Measurements from ENCODE around the gene KRT4.
"Not testable (repeated sequence)": the region's sequence is repeated elsewhere in the genome, so short reads cannot be mapped to it uniquely, and the experiment has no call there.

The KRT4 gene

DNA sequence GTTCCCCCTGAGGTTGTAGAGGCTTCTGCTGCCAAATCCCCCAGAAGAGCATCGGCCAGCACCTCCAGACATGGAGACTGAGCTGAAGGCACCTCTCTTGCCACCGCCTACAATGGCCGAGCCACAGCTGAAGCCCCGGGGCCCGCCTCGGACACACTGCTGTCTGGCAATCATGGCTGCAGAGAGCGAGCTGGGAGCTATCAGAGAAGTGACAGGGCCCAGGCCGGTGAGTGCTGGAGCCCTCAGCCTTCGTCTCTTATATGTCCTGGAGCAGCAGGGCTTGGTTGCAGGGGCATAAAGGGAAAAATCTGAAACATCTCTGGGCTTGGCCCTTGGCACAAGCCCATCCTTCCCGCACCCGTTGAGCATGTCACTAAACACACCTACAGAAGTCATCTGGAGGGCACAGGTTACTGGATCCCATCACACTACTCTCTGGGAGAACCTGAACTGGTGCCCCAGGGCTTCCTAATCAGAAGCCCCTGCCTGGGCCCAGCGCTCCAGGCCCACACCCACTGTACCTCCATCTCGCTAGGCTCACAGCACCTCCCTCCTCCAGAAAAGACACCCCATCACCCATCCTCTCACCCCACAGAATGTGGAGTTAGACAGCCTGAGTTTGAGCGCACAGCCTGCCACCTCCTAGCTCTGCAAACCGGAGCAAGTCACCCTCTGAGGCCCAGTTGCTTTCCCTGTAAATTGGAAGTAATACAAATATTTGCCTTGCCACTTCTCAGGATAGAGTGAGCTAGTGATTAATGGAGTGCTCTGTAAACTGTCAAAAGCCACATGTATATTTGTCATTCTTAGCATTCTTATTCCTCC, at the start of gene KRT4:
Gene KRT4 (minus strand): TSS at position 232 of the 825 bp plus-strand sequence. CDS start 58 bp downstream, at position 174.
- DNase-seq (ENCODE audit: low read depth) = no peak

DNA sequence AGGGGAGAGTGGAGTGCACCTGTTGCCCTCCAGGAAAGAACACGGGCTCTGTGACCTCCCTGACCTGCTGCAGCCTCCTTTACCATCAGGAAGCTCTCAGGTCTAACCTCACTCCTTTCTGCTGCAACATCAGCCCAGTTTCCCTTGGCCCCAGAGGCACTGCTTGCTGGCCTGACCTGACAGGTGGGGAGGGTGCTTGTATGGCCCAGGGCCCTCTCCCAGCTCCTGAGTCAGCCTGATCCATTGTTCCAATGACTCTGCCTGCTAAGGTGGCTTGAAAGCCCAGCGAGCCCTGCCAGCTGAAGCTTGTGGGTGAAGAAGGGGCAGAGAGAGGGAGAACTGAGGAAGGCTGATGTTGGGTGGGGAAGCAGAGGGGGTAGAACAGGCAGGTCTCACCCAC, 48.1 kb upstream of the KRT4 start:
- DNase-seq (ENCODE audit: low read depth) = no peak

DNA sequence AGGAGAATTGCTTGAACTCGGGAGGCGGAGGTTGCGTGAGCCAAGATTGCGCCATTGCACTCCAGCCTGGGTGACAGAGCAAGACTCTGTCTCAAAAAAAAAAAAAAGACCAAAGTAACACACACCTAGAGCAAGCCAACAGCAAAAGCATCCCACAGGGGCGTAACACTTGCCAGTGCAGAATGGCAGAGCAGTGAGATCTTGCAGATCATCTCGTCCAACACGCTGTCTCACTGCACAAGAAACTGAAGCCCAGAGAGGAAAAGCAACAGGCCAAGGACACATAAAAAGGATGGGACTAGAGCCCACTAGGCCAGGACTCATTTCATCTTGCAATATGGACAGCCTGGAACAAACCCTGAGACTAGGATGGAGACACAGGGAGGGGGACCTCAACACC, 47.6 kb upstream of the KRT4 start:
- DNase-seq (ENCODE audit: low read depth) = no peak

DNA sequence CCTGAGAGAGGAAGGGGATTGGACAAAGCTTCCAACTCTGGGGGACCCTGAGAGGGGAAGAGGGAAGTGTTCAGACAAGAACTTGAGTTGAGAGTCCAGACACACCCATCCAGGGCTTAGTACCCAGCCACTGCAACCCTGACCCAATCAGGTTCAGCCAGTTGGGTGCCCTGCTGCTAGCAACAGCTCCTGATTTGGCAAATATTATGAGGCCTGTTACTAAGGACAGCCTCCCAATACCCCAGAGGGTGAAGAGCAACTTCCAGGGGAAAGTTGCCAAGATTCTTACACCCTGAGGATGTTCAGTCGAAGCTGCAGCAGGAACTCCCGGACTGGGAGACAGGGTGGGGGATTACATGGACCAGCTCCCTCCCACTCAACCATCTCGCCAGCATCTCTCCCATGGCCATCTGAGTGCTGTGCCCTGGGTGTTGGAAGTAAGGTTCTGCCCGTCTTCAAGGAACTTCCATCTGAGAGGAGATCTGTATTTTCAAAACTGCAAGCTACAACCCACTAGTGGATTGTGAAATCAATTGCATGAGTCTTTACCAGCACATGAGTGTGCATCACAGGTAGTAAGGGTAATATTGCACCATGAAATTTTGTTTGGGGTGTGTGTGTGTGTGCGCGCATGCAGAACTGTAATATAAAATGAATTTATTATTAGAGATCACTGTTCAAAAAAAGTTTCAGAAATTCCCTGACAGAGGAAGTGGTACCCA, 46.3 kb upstream of the KRT4 start:
- DNase-seq (ENCODE audit: low read depth) = peak; percentile 45

DNA sequence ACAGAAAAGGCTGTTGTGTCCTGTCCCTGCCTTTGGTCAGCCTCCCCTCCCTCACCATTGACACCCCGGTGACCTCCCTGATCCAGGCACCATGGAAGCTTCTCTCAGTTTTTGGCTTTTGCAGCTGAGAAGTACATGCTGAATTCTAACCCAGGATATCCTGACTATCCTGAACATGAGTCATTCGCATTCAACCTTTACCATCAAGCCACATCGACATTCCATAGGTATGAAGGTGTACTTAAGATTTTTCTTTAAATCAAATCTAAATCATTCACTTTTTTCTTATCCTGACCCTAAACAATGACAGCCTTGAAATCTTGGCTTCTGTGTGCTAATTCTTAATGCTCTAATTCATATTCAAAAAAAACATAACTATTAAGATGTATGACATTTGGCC, 43.6 kb upstream of the KRT4 start:
- no peak for DNase-seq (ENCODE audit: low read depth)

DNA sequence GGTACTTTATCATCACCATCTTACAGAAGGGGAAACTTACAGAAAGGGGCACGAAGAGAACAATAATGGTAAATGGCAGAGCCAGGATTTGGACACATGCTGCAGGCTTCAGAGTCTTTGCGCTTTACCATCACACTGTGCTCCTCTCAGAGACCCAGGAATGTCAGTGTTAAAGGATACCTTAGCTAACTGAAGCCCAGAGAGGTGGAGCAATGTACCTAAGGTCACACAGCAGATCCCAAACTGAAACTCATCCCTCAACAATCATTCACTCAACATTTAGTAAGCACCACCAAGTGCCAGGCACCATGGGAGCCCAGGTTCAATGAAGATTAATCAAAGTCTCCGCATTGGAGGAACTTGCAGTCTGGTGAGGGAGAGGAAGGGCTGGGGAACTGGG, 42.9 kb upstream of the KRT4 start:
- DNase-seq (ENCODE audit: low read depth) = no peak

DNA sequence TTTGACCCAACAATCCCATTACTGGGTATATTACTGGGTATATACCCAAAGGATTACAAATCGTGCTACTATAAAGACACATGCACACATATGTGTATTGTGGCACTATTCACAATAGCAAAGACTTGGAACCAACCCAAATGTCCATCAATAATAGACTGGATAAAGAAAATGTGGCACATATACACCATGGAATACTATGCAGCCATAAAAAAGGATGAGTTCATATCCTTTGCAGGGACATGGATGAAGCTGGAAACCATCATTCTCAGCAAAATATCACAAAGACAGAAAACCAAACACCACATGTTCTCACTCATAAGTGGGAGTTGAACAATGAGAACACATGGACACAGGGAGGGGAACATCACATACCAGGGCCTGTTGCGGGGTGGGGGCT, 42.2 kb upstream of the KRT4 start:
- not testable (repeated sequence) for DNase-seq (ENCODE audit: low read depth)

DNA sequence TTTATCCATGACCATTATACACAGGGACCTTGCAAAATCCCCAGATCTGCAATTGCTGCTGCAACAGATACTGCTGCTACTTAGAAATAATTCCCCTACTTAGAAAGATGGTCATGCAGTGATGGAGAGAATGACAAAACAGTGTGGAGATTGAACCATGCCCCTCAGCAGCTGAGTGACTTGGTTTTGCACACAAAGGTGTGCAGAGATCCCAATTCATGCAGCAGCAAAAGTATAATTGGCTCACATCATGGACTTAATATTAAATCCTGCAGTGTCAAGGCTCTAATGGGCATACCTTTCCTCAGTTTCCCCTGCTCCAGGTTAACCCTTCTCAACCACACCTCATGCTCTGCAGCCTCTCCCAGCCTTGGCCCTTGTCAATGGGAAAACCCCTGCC, 37.9 kb upstream of the KRT4 start:
- no peak for DNase-seq (ENCODE audit: low read depth)

DNA sequence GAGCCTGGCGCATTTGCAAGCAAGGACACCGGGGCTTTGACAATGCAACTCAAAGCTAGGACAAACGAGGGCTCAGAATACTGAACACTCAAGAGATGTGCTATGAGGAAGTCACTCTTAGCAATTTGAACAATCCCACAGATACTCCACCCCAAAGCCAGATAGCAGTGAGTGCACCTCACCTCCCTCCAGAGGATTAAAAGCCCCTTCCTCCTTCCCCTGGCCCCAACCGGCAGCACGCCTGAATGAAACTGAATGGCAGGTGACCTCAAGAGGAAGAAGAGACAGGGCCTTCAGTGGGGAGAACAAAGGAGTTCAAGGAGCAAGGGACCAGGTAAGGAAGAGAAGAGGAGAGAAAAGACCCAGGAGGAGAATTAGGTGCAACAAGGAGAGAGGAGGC, 36.8 kb upstream of the KRT4 start:
- no peak for DNase-seq (ENCODE audit: low read depth)

DNA sequence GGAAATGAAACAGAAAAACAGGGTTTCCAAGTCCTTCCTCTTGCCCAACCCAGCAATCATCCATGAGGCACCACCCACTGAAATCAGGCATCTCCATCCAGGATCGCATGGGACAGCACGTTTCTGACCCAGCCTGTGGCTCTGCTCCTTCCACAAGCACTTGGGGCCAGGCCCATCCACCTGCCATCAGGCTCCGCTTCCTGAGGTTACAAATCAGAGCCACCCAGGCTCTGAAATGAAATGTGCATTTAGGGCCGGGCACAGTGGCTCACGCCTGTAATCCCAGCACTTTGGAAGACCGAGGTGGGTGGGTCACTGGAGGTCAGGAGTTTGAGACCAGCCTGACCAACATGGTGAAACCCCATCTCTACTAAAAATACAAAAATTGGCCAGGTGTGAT, 35.6 kb upstream of the KRT4 start:
- no peak for DNase-seq (ENCODE audit: low read depth)

DNA sequence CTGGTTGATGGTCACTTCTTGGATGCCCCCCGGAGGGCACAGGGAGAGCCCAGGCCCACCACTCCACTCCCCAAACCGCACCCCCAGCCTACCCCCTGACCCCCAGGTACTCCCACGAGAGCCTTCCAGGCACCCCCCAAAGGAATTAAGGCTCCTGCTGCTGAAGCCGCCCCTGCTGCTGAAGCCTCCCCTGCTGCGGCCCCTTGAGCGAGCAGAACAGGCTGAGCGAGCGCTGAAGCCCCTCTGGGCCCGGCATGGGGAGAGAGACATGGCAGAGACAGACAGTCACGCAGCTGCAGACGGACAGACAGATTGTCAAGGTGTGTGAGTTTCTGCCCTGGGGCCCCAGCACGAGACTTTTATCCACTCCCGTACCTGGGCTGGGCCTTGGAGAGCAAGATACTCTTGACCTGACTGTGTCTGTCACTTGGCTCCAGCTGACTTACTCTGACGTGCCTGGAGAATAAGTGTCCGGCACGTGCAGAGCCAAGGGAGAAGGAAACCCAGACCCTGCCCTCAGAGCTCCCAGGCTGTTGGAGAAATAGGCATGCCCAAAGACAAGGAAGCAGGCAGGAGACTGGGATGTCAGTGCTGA, 34.8 kb upstream of the KRT4 start, which contains the start of gene KRT78:
Gene KRT78 (minus strand): TSS at position 334 of the 595 bp plus-strand sequence. CDS start 64 bp downstream, at position 270.
- DNase-seq (ENCODE audit: low read depth) = no peak

DNA sequence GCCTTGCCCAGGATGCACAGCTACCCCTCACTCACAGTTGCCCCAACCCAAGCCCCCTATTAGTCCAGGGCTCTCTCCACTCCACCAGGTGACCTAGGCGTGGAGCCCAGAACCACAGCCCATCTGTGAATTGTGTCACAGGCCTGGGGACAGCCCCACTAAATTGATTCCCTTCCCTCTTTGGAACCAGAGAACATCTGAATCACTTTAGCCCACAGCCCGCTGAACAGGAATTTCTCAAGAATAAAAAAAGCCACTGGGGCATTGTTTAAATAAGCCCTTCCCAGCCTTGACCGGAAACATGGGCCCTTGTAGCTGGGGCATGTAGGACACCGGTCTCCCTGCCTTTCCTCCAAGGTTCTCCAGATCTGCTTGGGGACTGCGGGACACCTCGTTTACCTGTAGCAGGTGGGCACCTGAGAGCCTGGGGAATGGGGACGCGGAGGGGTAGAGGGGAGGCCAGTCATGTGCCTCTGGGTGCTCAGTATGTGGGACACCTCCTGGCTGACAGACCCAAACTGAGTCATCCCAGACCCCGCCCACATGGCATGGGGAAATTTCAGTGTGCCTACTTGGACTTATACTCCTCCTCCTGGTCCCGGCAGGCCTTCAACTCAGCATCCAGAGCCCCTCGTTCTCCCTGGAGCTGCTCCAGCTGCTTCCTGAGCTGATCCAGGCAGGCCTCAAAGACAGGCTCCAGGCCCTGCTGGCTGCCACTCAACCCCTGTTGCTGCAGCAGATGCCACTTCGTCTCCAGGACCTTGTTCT, 33.6 kb upstream of the KRT4 start:
- DNase-seq (ENCODE audit: low read depth) = no peak

DNA sequence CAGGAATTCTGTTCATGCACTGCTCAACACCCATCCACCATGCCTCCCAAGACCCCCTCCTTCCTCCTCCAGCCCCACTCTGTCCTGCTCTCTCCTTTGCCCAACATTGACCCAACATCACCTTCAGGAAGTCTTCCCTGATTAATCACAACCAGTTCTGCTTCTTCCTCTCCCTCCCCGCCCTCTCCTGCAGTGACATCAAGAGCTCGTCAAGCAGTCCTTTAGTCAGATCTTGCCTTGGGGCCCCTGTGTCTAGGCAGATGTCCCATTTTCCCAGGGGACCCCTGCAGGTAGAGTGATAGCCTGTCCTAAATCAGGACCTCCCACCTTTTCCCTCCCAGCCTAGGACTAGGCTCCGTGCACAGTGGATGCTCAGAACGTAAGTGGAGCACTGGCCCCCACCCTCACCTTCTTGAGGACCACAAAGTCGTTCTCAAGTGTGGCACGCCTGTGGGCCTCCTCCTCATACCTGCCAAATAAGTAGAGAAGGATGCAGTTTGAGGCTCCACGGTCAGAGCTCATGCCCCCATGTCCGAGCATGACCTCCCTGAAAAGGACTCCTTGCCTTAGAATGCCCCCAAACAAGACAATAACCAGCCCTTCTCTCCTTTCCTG, 32.5 kb upstream of the KRT4 start:
- DNase-seq (ENCODE audit: low read depth) = no peak

DNA sequence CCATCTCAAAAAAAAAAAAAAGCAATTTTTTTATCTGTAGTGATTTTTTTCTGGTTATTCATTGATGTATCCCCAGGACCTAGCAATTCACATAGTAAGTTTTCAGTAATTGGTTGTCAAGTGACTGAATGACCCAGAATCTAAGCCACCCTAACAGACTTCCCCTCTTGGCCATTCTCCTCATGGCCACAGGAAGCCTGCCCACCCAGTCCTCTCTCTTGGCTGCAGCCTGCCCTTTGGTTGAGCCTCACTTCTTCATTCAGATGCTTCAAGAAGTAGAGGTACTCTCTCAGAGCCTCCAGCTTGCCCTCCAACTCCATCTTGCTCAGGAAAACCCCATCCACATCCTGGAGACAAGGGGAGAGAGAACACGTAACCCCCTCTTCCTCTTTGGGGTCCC, 32.0 kb upstream of the KRT4 start:
- no peak for DNase-seq (ENCODE audit: low read depth)

DNA sequence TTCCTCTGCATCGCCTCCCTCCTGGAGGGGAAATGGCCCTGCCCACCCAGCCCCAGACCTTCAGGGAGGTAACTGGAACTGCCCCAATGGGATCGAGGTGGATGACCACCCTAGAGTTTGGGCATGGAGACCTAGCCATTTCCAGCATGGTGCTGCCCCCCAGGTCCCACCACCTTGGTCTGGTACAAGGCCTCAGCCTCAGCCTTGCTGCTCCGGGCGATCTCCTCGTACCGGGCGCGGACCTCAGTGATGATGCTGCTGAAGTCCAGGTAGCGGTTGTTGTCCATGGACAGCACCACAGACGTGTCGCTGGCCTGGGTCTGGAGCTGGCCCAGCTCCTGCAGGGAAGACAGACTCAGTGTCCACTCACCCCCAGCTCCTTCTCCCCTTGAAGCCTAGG, 30.5 kb upstream of the KRT4 start:
- no peak for DNase-seq (ENCODE audit: low read depth)

DNA sequence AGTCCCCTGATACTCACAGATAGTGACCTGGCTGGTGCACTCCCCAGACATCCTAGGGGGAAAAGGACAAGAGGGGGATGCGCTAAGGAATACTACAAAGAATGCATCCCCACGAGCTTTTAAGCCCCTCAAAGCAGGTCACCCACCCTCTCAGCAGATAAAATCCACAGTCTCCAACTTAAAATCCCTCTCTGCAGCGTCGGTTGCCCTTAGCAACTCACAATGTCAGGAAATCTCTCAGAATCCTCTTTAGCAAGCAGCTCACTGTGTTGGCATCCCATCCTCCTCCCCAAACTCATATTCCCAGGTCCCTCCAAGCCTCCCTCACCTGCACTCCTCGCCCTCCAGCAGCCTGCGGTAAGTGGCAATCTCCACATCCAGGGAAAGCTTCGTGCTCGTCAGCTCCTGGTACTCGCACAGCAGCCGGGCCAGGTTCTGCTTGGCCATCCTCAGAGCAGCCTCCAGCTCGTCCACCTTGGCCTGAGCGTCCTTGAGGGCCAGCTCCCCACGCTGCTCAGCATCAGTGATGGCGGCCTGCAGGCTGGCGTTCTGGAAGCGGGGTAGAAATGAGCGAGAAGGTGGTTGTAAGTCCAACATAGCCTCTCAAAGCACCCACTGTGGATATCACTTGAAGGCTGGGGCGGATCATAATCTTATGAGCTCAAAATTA, 25.7 kb upstream of the KRT4 start:
- no peak for DNase-seq (ENCODE audit: low read depth)

DNA sequence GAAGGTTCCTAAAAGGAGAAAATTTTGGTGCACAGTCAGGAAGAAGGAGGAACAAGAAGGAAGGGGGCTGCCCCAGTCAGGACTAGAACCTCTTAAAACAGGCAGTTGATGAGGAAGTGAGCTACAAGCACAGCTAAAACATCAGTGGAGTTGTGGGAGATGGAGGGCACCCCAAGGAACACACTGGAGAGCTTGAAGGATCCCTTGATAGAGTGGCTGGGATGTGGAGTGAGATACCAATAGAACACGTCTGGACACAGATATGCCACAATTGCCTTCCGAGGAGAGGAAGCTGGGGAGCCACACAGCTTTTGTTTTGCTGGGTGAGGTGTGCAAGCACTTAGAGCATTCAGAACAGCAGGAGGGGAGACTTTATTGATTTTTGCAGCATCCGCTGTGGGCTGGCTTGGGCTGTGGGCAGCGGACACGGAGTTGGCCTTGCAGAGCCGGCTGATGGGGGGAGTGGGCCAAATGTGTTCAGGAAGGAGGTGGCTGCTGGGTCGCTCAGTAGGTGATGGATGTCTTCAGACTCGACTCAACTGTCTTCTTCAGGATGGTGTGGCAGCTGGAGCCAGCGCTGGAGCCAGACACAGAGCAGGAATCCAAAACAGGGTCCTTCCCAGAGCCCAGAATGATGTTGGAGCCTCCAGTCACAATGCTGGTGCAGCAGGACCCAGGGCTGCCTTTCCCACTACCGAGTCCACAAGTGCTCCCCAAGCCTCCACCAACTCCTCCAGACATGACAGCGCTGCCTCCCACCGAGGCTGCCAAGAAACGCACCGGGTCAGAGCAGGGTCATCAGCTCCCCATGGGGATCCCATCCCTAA, 24.9 kb upstream of the KRT4 start:
- no peak for DNase-seq (ENCODE audit: low read depth)

DNA sequence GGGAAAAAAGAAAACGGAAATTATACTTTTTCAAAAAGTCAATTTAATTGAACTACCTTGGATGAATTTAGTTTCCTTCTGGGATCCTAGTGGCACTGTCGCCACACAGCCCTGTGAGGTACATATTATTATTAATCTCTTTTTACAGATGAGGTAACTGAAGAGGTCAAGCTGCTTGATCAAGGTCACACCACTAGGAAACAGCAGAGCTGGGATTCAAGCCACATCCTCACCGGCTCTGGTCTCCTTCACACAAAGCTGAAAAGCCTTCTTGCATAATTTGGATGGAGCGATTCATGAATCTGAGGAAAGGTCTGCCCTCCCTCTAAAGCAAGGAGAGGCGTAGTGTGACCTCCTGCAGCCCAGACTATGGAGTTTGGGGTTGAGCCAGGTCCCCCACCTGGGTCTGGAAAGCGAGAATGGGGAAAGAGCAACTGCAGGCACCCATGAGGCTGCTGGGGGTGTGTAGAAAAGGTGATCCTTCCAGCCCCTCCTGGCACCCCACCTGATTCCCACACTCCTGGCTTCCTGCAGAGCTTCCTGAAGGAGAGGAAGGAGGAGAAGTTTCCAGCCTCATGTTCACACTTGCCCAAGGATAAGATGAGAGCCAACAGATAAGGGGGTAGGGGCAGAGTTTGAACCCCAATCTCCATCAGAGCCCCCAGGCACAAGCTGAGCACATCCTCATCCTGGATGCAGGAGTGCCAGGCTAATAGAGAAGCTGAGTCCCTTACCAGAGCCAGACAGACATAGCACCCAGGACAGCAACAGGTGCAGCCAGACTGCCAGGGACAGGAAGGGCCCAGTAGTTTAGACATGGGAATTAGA, 24.1 kb upstream of the KRT4 start:
- no peak for DNase-seq (ENCODE audit: low read depth)

DNA sequence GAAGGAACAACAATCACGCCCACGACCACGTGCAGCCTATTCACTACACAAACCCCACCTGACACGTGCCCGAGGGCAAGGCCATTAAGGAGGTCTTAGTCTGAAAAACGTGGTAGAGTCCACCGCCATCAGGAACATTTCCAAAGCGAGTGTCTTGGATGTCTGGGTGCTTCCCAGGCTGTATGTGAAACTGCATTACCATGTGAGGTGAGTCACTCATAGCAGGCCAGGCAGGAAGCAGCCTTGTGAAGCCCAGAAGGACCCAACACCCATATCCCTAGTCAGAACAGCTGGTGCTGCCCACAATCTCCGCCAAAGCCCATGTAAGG, 23.5 kb upstream of the KRT4 start:
- DNase-seq (ENCODE audit: low read depth) = no peak

All from fibroblast of the conjunctiva (primary cell).